ENCODE measurements around the gene CPA5.

The CPA5 gene

DNA sequence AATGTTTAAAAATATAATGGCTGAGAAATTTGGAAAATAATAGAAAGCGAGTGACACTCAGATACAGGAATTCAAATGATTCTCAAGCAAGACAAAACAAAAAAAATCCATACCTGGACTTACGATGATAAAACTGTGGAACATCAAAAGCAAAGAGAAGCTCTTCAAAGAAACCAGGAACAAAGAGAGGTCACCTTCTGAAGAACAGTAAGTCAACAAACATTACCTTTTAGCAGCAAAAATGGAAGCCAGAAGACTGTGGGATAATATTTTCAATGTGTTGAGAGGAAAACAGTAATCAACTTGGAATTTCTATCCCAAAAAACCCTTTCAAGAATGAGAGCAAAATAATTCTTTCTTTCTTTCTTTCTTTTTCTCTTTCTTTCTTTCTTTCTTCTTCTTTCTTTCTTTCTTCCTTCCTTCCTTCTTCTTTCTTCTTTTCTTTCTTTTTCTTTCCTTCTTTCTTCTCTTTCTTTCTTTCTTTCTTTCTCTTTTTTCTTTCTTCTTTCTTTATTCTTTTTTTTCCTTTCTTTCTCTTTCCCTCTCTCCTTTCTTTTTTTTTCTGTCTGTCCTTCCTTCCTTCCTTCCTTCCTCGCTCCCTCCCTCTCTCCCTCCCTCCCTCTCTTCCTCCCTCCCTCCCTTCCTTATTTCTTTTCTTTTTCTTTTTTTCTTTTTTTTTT, 1.8 kb upstream of the CPA5 start:
- TF ChIP-seq, protein P1, sequence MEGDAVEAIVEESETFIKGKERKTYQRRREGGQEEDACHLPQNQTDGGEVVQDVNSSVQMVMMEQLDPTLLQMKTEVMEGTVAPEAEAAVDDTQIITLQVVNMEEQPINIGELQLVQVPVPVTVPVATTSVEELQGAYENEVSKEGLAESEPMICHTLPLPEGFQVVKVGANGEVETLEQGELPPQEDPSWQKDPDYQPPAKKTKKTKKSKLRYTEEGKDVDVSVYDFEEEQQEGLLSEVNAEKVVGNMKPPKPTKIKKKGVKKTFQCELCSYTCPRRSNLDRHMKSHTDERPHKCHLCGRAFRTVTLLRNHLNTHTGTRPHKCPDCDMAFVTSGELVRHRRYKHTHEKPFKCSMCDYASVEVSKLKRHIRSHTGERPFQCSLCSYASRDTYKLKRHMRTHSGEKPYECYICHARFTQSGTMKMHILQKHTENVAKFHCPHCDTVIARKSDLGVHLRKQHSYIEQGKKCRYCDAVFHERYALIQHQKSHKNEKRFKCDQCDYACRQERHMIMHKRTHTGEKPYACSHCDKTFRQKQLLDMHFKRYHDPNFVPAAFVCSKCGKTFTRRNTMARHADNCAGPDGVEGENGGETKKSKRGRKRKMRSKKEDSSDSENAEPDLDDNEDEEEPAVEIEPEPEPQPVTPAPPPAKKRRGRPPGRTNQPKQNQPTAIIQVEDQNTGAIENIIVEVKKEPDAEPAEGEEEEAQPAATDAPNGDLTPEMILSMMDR (IDR thresholded peaks at IDR 0.05; ENCODE audit: low read depth, low read length): no peak
- no peak for DNase-seq (ENCODE audit: low read depth in 2 of 2)
- no peak overlapping the region for H3K4me3 ChIP-seq (replicated peaks in 1 of 2; ENCODE audit: low read depth in 2 of 2, low read length in 2 of 2)

DNA sequence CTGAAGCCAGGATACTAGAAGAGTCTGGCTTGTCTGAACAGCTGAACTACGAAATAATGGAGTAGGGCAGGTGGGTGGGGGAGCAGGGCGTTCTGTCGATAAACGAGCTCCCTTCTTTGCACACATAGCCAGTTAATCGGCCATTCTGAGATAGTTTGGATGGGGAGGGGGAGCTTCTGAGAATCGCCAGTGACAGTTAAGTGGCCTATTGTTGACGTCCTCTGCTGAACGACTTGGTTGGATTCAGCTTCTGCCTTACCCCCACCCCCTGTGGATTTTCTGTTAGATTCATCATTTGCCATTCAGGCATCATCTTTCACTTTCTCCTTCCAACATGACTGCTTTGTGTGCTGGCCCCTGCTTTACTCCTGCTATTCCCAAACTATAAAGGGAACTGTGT, 520 bp downstream of the CPA5 start:
- no peak overlapping the region for H3K4me3 ChIP-seq (replicated peaks in 1 of 2; ENCODE audit: low read depth in 2 of 2, low read length in 2 of 2)
- DNase-seq (ENCODE audit: low read depth in 2 of 2): no peak

DNA sequence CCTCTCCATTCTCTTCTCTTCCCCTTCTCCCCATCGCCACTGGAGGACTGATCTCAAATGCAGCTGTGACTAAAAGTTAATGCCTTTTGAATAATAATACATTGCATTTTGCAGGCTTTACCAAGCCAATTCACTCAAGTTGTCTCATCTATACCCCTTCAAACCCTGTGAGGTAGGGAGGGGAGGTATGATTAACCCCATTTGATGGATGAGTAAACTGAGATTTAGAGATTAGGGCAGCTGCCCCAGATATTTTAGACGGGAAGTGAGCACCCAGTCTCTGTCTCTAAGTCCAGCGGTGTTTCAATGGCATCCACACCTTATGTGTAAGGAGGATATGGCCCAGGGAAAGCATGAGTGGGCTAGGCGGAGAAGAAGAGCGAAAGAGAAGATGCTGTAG, 1.1 kb downstream of the CPA5 start:
- TF ChIP-seq, protein P1 (IDR thresholded peaks at IDR 0.05; ENCODE audit: low read depth, low read length): no peak
- DNase-seq (ENCODE audit: low read depth in 2 of 2): no peak
- H3K4me3 ChIP-seq (replicated peaks in 1 of 2; ENCODE audit: low read depth in 2 of 2, low read length in 2 of 2): no peak overlapping the region

More for the DNA sequence above, 520 bp downstream of the CPA5 start:
- TF ChIP-seq, protein P1 (IDR thresholded peaks at IDR 0.05; ENCODE audit: low read depth, low read length): no peak

DNA sequence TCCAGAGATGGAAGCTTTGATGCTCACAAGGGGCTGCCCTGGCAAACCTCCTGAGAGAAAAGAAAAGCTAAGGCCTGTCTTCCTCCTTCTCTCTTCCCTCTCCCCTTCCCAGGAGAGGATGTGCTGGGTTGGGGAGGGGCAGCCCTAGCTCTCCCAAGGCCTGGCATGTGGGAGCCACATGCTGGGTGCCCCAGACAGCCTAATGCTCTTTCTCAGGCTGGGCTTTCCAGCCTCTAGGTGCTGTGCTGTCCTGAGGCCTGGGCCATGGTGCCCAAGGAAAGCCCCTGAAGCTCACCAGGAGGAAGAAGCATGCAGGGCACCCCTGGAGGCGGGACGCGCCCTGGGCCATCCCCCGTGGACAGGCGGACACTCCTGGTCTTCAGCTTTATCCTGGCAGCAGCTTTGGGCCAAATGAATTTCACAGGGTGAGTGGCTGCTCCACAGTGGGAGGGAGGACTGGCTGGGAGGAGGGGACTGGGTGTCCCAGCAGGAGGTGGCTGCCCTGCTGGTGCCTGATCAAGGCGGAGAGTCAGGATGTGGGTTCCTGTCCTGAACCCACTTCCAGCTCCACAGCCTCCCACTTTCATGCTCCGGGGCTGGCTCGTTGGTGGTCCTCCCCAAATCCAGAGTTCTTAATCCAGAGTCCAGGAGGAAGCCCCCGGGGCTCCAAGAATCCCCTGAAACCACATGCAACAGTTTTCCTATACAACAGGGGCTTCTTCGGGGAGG, 1.7 kb downstream of the CPA5 start:
- H3K4me3 ChIP-seq (replicated peaks in 1 of 2; ENCODE audit: low read depth in 2 of 2, low read length in 2 of 2): no peak overlapping the region
- TF ChIP-seq, protein P1 (IDR thresholded peaks at IDR 0.05; ENCODE audit: low read depth, low read length): no peak
- DNase-seq (ENCODE audit: low read depth in 2 of 2): no peak

DNA sequence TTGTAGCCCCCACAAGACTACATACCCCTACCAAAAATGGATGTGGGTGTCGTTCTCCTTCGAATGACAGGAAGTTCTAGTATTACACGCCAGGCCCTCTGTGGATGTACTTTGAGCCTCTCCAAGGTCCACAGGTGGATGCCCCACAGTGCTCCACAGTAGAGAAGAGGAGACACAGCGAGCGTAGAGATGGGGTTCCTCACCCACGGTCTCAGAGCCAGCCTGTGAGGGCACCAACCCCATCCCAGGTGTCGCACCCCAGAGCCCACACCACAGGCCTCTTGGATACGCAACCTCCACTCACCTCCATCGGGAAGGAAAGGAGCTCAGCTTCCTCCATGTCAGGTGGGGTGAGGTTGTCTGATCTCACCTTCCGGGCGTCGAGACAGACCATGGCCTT, 2.3 kb downstream of the CPA5 start:
- DNase-seq (ENCODE audit: low read depth in 2 of 2): no peak
- TF ChIP-seq, protein P1 (IDR thresholded peaks at IDR 0.05; ENCODE audit: low read depth, low read length): no peak
- no peak overlapping the region for H3K4me3 ChIP-seq (replicated peaks in 1 of 2; ENCODE audit: low read depth in 2 of 2, low read length in 2 of 2)

DNA sequence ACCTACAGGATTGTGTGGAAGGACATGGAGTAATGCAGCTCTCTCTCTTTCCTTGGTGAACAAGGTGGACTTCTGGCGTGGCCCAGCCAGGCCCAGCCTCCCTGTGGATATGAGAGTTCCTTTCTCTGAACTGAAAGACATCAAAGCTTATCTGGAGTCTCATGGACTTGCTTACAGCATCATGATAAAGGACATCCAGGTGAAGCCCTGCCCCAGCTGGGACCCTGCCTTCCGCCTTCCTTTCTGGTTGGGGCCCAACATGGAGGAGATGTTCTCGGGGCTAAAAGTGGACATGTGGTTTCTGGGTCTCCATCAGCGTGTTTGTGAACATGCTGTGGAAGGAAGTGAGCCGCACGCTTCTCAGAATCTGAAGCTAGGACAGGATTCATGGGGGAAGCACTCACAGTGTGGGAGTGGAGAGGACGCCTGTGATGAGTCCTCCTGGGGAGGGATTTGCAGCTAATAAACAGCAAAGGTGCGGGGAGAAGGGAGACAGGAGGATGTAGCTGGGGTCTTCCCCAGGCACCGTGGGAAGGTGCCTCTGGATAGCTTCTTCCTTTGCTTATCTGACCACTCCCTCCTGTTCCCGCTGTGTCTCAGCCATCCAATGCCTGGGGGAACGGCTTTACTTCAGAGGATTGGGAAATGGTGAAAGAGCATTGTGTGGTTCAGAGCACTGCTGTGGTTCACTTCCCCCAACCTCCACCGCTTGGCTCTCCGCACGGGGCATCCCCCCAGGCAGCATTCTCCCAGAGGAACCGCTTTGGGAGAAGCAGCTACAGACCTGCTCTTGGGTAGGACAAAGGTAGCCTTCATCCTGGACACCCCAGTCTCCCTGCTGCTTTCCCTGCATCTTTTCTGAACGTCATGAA, 5.5 kb downstream of the CPA5 start:
- TF ChIP-seq, protein P1 (IDR thresholded peaks at IDR 0.05; ENCODE audit: low read depth, low read length): no peak

More for the DNA sequence above, 5.5 kb downstream of the CPA5 start:
- no peak overlapping the region for H3K4me3 ChIP-seq (replicated peaks in 1 of 2; ENCODE audit: low read depth in 2 of 2, low read length in 2 of 2)
- peak in 1 of 2 donors; percentile 22 for DNase-seq (ENCODE audit: low read depth in 2 of 2)

All from cardiac fibroblast (primary cell).